HEK293 (cell line): Measurements from ENCODE around the gene DKKL1.

Experiments used
- CTCF ChIA-PET: fragments of 350-600 bp; formaldehyde crosslinking; extraction: SDS; loops from one replicate; lab custom pipeline; 2021; ENCODE audit warnings: antibody characterized with exemption; lab: Yijun Ruan, JAX
- POLR2A ChIA-PET: fragments of 300-600 bp; formaldehyde crosslinking; extraction: SDS; loops from one replicate; lab custom pipeline; 2020; ENCODE audit warnings: antibody characterized with exemption, inconsistent platforms; lab: Yijun Ruan, JAX
- H3K27ac ChIP-seq: fragments of 200-500 bp; sonication (Bioruptor generic); 2 replicates; pipeline ENCODE4 v1.5.1; 2014; ENCODE audit warnings: low read depth, low read length, control low read depth, inconsistent platforms; ENCODE audit errors: extremely low read depth
- H3K36me3 ChIP-seq, 2 experiments: fragments of 200-500 bp in 1 of 2; sonication (Bioruptor generic) in 1 of 2; 1 replicate in 1 of 2; 2 replicates in 1 of 2; pipeline ENCODE4 v1.5.1; 2014 to 2017; ENCODE audit warnings: inconsistent platforms in 2 of 2, low read length in 2 of 2; ENCODE audit not compliant: control insufficient read depth in 2 of 2, insufficient read depth in 1 of 2
- H3K4me1 ChIP-seq: fragments of 200-500 bp; sonication (Bioruptor generic); 2 replicates; pipeline ENCODE4 v1.5.1; 2014; ENCODE audit warnings: mild to moderate bottlenecking, low read length, inconsistent platforms; ENCODE audit not compliant: control insufficient read depth, insufficient read depth
- H3K4me3 ChIP-seq: 2 replicates; pipeline ENCODE4 v1.5.1; 2011; ENCODE audit warnings: low read depth, mild to moderate bottlenecking, control low read depth, low read length, moderate library complexity
- H3K9me3 ChIP-seq: fragments of 200-500 bp; sonication (Bioruptor generic); 2 replicates; pipeline ENCODE4 v1.5.1; 2014; ENCODE audit warnings: low read depth, low read length, inconsistent platforms; ENCODE audit not compliant: control insufficient read depth, insufficient read depth
- RBAK ChIP-seq: fragments of 450-650 bp; formaldehyde crosslinking; IDR thresholded peaks from 2 replicates; pipeline ENCODE4 v1.5.1; 2016; ENCODE audit warnings: missing biosample characterization, missing genetic modification characterization
- REST ChIP-seq: fragments of 450-650 bp; formaldehyde crosslinking; IDR thresholded peaks from 2 replicates; pipeline ENCODE4 v1.5.1; 2016; ENCODE audit warnings: missing biosample characterization, missing genetic modification characterization
- ZNF121 ChIP-seq: fragments of 450-650 bp; formaldehyde crosslinking; IDR thresholded peaks from 2 replicates; pipeline ENCODE4 v1.5.1; 2016; ENCODE audit warnings: missing biosample characterization, missing genetic modification characterization
- ZNF133 ChIP-seq: fragments of 450-650 bp; formaldehyde crosslinking; IDR thresholded peaks from 2 replicates; pipeline ENCODE4 v1.5.1; 2016; ENCODE audit warnings: missing biosample characterization, missing genetic modification characterization
- ZNF19 ChIP-seq: fragments of 450-650 bp; formaldehyde crosslinking; IDR thresholded peaks from 2 replicates; pipeline ENCODE4; 2016; ENCODE audit warnings: missing biosample characterization, missing genetic modification characterization, low read depth
- ZNF302 ChIP-seq: fragments of 450-650 bp; formaldehyde crosslinking; IDR thresholded peaks from 2 replicates; pipeline ENCODE4 v1.5.1; 2016; ENCODE audit warnings: missing biosample characterization, missing genetic modification characterization, low read depth
- ZNF341 ChIP-seq: fragments of 450-650 bp; formaldehyde crosslinking; IDR thresholded peaks from 2 replicates; pipeline ENCODE4; 2016; ENCODE audit warnings: low read depth, missing biosample characterization, missing genetic modification characterization
- ZNF37A ChIP-seq: fragments of 450-650 bp; IDR thresholded peaks from 2 replicates; pipeline ENCODE4 v1.5.1; 2018; ENCODE audit warnings: missing biosample characterization, missing genetic modification characterization
- ZNF518A ChIP-seq: fragments of 450-650 bp; formaldehyde crosslinking; conservative IDR thresholded peaks from 2 replicates; pipeline ENCODE4 v1.5.1; 2016; ENCODE audit warnings: low read depth, missing biosample characterization, missing genetic modification characterization
- ZNF768 ChIP-seq: fragments of 450-650 bp; formaldehyde crosslinking; IDR thresholded peaks from 2 replicates; pipeline ENCODE4 v1.5.1; 2018; ENCODE audit warnings: missing biosample characterization, mild to moderate bottlenecking, missing genetic modification characterization
- TF ChIP-seq, protein P1 (sequence below): fragments of 450-650 bp; formaldehyde crosslinking; IDR thresholded peaks from 2 replicates; pipeline ENCODE4 v1.5.1; 2017; ENCODE audit warnings: missing biosample characterization, missing genetic modification characterization

Gene DKKL1

GRCh38 chr19:49393881-49394280 lies 30.2 kb downstream of the DKKL1 start (continued):
- no peak for TF ChIP-seq ZNF302 (tag by site-specific recombination)
- no peak for TF ChIP-seq ZNF768 (tag by site-specific recombination)
- no peak for TF ChIP-seq ZNF37A (tag by site-specific recombination)
- no peak for TF ChIP-seq ZNF19 (tag by site-specific recombination)

DNA sequence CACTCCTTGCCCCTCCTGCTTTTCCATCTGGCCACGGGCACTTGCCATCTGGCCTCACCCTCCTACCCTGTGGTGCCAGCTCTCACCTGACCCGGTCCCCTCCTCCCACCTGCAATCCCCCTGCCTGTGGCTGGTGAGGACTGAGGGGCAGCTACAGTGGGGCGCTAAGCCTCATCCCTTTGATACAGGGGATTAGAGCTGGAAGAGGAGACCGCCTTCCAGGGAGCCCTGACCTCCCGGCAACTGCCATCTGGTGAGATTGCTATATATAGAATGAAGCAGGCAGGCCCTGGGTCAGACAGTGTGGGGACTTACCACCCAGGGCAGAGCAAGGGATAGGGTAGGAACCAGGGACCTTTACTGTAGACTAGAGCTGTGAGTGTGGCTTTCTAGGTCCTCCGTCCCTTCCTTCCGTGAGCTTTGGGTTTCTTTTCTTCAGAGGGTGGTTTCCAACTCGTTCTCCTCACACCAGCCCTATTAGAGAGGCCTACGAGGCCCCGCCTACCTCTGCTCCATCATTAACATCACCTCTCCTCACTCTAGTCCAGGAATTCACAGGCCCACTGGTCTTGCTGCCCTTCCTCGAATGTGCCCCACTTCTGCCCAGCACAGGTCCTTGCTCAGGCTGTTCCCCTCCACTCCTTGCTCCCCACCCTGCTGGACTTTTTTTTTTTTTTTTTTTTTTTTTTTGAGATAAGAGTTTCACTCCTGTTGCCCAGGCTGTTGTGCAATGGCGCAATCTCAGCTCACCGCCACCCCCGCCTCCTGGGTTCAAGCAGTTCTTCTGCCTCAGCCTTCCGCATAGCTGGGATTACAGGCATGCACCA lies 32.1 kb downstream of the DKKL1 start:
- TF ChIP-seq REST (tag by site-specific recombination) (no peak), RBAK (tag by site-specific recombination) (no peak), ZNF341 (tag by site-specific recombination) (peak; percentile 59; the same call in 1 of the 2 replicates), ZNF133 (tag by site-specific recombination) (no peak)
- POLR2A ChIA-PET = interaction anchor here (0.6 kb wide), 1 partner anchor 222 kb away, joined by 5 read pairs; no protein-coding TSS in a partner anchor
- Histone ChIP-seq H3K4me3 (no peak overlapping the region), H3K27ac (no peak overlapping the region), H3K9me3 (no peaks in the 10 kb centered on the region), H3K4me1 (no peaks in the 10 kb centered on the region), H3K36me3 (no peaks in the 10 kb centered on the region)
- CTCF ChIA-PET = interaction anchor here (0.7 to 5.0 kb wide), 2 partner anchors 47 to 151 kb away, joined by 3 to 59 read pairs; no protein-coding TSS in a partner anchor

DNA sequence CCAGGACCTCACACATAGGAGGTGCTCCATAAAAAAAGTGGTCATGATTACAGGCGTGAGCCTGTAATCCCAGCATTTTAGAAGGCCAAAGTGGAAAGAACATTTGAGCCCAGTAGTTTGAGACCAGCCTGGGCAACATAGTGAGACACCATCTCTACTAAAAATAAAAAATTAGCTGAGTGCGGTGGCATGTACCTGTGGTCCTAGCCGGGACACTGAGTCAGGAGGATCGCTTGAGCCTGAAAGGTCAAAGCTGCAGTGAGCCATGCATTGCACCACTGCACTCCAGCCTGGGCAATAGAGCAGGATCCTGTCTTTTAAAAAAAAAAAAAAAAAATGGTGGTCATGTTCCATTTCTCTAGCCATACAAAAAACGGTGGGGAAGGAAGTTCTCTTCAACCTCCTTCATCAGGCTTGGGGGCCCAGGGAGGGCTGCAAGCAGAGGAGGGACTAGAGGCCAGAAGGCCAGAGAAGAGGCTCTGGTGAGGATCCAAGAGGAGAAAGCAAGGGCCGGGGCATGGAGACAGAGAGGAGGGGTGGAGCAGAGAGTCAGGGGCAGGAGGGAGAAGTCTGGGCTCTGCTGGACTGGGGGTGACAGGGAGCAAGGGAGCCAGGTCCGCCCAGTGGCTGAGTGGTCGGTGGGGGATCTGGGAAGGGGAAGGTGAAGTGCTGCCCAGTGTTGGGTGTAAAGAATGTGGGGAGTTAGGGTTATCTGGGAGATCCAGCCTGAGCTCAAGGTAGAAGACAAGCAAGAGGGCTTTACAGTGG lies 33.2 kb downstream of the DKKL1 start:
- no peak overlapping the region for H3K27ac ChIP-seq
- TF ChIP-seq, protein P1, sequence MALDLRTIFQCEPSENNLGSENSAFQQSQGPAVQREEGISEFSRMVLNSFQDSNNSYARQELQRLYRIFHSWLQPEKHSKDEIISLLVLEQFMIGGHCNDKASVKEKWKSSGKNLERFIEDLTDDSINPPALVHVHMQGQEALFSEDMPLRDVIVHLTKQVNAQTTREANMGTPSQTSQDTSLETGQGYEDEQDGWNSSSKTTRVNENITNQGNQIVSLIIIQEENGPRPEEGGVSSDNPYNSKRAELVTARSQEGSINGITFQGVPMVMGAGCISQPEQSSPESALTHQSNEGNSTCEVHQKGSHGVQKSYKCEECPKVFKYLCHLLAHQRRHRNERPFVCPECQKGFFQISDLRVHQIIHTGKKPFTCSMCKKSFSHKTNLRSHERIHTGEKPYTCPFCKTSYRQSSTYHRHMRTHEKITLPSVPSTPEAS (tag by site-specific recombination) = no peak
- TF ChIP-seq ZNF121 (tag by site-specific recombination) (peak; percentile 92), ZNF518A (no peak), ZNF768 (tag by site-specific recombination) (no peak)
- no peaks in the 10 kb centered on the region for H3K4me1 ChIP-seq
- CTCF ChIA-PET = no interaction called here
- H3K4me3 ChIP-seq = no peak overlapping the region
- no peaks in the 10 kb centered on the region for H3K36me3 ChIP-seq
- POLR2A ChIA-PET = interaction anchor here (0.6 to 1.4 kb wide), 2 partner anchors 46 to 221 kb away, joined by 3 to 5 read pairs; no protein-coding TSS in a partner anchor
- no peaks in the 10 kb centered on the region for H3K9me3 ChIP-seq
